Measurements from ENCODE around the gene PPP2R5A.

The PPP2R5A gene

GRCh38 chr1:212377644-212378043 lies 92.4 kb downstream of the PPP2R5A start:
- TF ChIP-seq EZH2 (optimal IDR thresholded peaks at IDR 0.05; ENCODE audit: low read depth, low read length) (no peak), EZH2phosphoT487 (IDR thresholded peaks at IDR 0.05; ENCODE audit: low read length) (no peak)
- H3K4me1 ChIP-seq (ENCODE audit: low read length), result no peaks in the 10 kb centered on the region
- no peak overlapping the region for H3K27ac ChIP-seq (ENCODE audit: low read length)
- H2AFZ ChIP-seq (ENCODE audit: low read length), result no peak overlapping the region
- H3F3A ChIP-seq (ENCODE audit: insufficient read depth, low read length), result no peaks in the 10 kb centered on the region
- H3K4me3 ChIP-seq (ENCODE audit: low read length), result no peak overlapping the region
- H3K4me2 ChIP-seq (ENCODE audit: low read depth, low read length), result no peak overlapping the region
- no peaks in the 10 kb centered on the region for H3K36me3 ChIP-seq (replicated peaks; ENCODE audit: insufficient read depth, low read length)
- DNase-seq, result no peak
- H3K9me3 ChIP-seq (replicated peaks; ENCODE audit: insufficient read depth, low read length), result no peaks in the 10 kb centered on the region
- H3K79me2 ChIP-seq (ENCODE audit: low read length), result no peaks in the 10 kb centered on the region
- no peaks in the 10 kb centered on the region for H3K27me3 ChIP-seq (replicated peaks; ENCODE audit: insufficient read depth, low read length)
- no peaks in the 10 kb centered on the region for H3K9me2 ChIP-seq (replicated peaks; ENCODE audit: insufficient read depth, low read length)
- no peaks in the 10 kb centered on the region for H4K20me1 ChIP-seq (ENCODE audit: insufficient read depth, low read length)
- no peak overlapping the region for H3K9ac ChIP-seq (ENCODE audit: low read length)

- no peak overlapping the region for H2AFZ ChIP-seq (ENCODE audit: low read length)
- H3K4me2 ChIP-seq (ENCODE audit: low read depth, low read length), result no peak overlapping the region
- no peaks in the 10 kb centered on the region for H3K4me1 ChIP-seq (ENCODE audit: low read length)
- H3K27me3 ChIP-seq (replicated peaks; ENCODE audit: insufficient read depth, low read length), result no peaks in the 10 kb centered on the region
- H3K9me3 ChIP-seq (replicated peaks; ENCODE audit: insufficient read depth, low read length), result no peaks in the 10 kb centered on the region
- no peak overlapping the region for H3K27ac ChIP-seq (ENCODE audit: low read length)
- TF ChIP-seq CTCF (IDR thresholded peaks at IDR 0.05; ENCODE audit: low read length) (no peak), EZH2 (optimal IDR thresholded peaks at IDR 0.05; ENCODE audit: low read depth, low read length) (no peak), EZH2phosphoT487 (IDR thresholded peaks at IDR 0.05; ENCODE audit: low read length) (no peak)
- no peaks in the 10 kb centered on the region for H3K9me2 ChIP-seq (replicated peaks; ENCODE audit: insufficient read depth, low read length)
- H3K9ac ChIP-seq (ENCODE audit: low read length), result no peak overlapping the region
- H3K4me3 ChIP-seq (ENCODE audit: low read length), result no peak overlapping the region
- no peaks in the 10 kb centered on the region for H4K20me1 ChIP-seq (ENCODE audit: insufficient read depth, low read length)
- DNase-seq, result no peak
- H3K79me2 ChIP-seq (ENCODE audit: low read length), result no peaks in the 10 kb centered on the region
- H3K36me3 ChIP-seq (replicated peaks; ENCODE audit: insufficient read depth, low read length), result no peaks in the 10 kb centered on the region
- no peaks in the 10 kb centered on the region for H3F3A ChIP-seq (ENCODE audit: insufficient read depth, low read length)
Measured at GRCh38 chr1:212379366-212379765, 94.2 kb downstream of the PPP2R5A start.

- Histone ChIP-seq H3K27me3 (replicated peaks; ENCODE audit: insufficient read depth, low read length) (no peaks in the 10 kb centered on the region), H3K36me3 (replicated peaks; ENCODE audit: insufficient read depth, low read length) (no peaks in the 10 kb centered on the region), H3K4me1 (ENCODE audit: low read length) (no peaks in the 10 kb centered on the region), H4K20me1 (ENCODE audit: insufficient read depth, low read length) (no peaks in the 10 kb centered on the region), H3K9ac (ENCODE audit: low read length) (no peak overlapping the region), H3K4me2 (ENCODE audit: low read depth, low read length) (no peak overlapping the region), H2AFZ (ENCODE audit: low read length) (no peak overlapping the region), H3F3A (ENCODE audit: insufficient read depth, low read length) (no peaks in the 10 kb centered on the region), H3K27ac (ENCODE audit: low read length) (no peak overlapping the region), H3K4me3 (ENCODE audit: low read length) (no peak overlapping the region), H3K9me3 (replicated peaks; ENCODE audit: insufficient read depth, low read length) (no peaks in the 10 kb centered on the region), H3K9me2 (replicated peaks; ENCODE audit: insufficient read depth, low read length) (no peaks in the 10 kb centered on the region), H3K79me2 (ENCODE audit: low read length) (no peaks in the 10 kb centered on the region)
- DNase-seq, result no peak
- no peak for TF ChIP-seq EZH2phosphoT487 (IDR thresholded peaks at IDR 0.05; ENCODE audit: low read length)
- no peak for TF ChIP-seq EZH2 (optimal IDR thresholded peaks at IDR 0.05; ENCODE audit: low read depth, low read length)
- TF ChIP-seq CTCF (IDR thresholded peaks at IDR 0.05; ENCODE audit: low read length), result no peak
Measured at GRCh38 chr1:212381397-212382035, 96.3 kb downstream of the PPP2R5A start.

GRCh38 chr1:212386029-212386428 lies 100.8 kb downstream of the PPP2R5A start:
- Histone ChIP-seq H3K27ac (ENCODE audit: low read length) (no peak overlapping the region), H3K9me2 (replicated peaks; ENCODE audit: insufficient read depth, low read length) (no peaks in the 10 kb centered on the region), H3K4me2 (ENCODE audit: low read depth, low read length) (no peak overlapping the region), H3K9ac (ENCODE audit: low read length) (no peak overlapping the region), H3F3A (ENCODE audit: insufficient read depth, low read length) (no peaks in the 10 kb centered on the region), H3K4me3 (ENCODE audit: low read length) (no peak overlapping the region), H3K9me3 (replicated peaks; ENCODE audit: insufficient read depth, low read length) (no peaks in the 10 kb centered on the region), H2AFZ (ENCODE audit: low read length) (no peak overlapping the region), H3K27me3 (replicated peaks; ENCODE audit: insufficient read depth, low read length) (no peaks in the 10 kb centered on the region), H3K4me1 (ENCODE audit: low read length) (no peaks in the 10 kb centered on the region), H3K36me3 (replicated peaks; ENCODE audit: insufficient read depth, low read length) (no peaks in the 10 kb centered on the region), H3K79me2 (ENCODE audit: low read length) (no peaks in the 10 kb centered on the region), H4K20me1 (ENCODE audit: insufficient read depth, low read length) (no peaks in the 10 kb centered on the region)
- TF ChIP-seq CTCF (IDR thresholded peaks at IDR 0.05; ENCODE audit: low read length) (no peak), EZH2phosphoT487 (IDR thresholded peaks at IDR 0.05; ENCODE audit: low read length) (no peak), EZH2 (optimal IDR thresholded peaks at IDR 0.05; ENCODE audit: low read depth, low read length) (no peak)
- no peak for DNase-seq
